Measurements from ENCODE around the gene OR1I1. TPM values are rescaled to one million over a fixed set of nuclear protein-coding genes. Genes with fewer than 3 reads are reported as not detected.
A peak's percentile ranks its signal among the peaks of the same experiment; 100 is the strongest.

The OR1I1 gene
- total and polyA plus RNA-seq, 12 donors, result not detected

GRCh38 chr19:15108845-15109767 is 27.1 kb downstream of the OR1I1 start:
- Histone ChIP-seq H3K4me1 (replicated peaks in 1 of 2) (peaks cover 0 to 5% of the 10 kb centered on the region in 2 donors), H3K9me3 (replicated peaks in 1 of 3) (no peaks in the 10 kb centered on the region), H3K27me3 (no peaks in the 10 kb centered on the region), H3K36me3 (replicated peaks in 1 of 2) (peaks cover 0 to 40% of the 10 kb centered on the region in 2 donors), H3K4me3 (peak overlapping the region in 1 of 4 donors; percentile 96), H3K27ac (peak overlapping the region in 1 of 5 donors; percentile 63)
- intact Hi-C loops (cut with DNase I), result no loop called here
- no peak for TF ChIP-seq CTCF (IDR thresholded peaks at IDR 0.05)
- no peak for DNase-seq
- WGBS, 4 donors, result 85 to 100% (median 90%) methylated on average over 1 to 21 of the region's 21 CpGs

- TF ChIP-seq CTCF (IDR thresholded peaks at IDR 0.05), result no peak
- TF ChIP-seq POLR2A (IDR thresholded peaks at IDR 0.05), result no peak
- Histone ChIP-seq H3K36me3 (replicated peaks in 1 of 2) (peaks cover 0 to 42% of the 10 kb centered on the region in 2 donors), H3K4me3 (no peak overlapping the region), H3K27ac (no peak overlapping the region), H3K27me3 (no peaks in the 10 kb centered on the region), H3K9me3 (replicated peaks in 1 of 3) (no peaks in the 10 kb centered on the region), H3K4me1 (replicated peaks in 1 of 2) (peaks cover 1 to 5% of the 10 kb centered on the region in 2 donors)
- 91 to 95% (median 93%) methylated on average over 4 to 49 of the region's 49 CpGs for WGBS, 4 donors
- DNase-seq, result no peak
- intact Hi-C loops (cut with DNase I), result no loop called here
Measured at GRCh38 chr19:15109768-15110417, 27.9 kb downstream of the OR1I1 start.

GRCh38 chr19:15110418-15110815 is 28.4 kb downstream of the OR1I1 start:
- no peak for TF ChIP-seq CTCF (IDR thresholded peaks at IDR 0.05)
- TF ChIP-seq POLR2A (IDR thresholded peaks at IDR 0.05), result no peak
- WGBS, 4 donors, result 89 to 98% (median 95%) methylated on average over 3 to 17 of the region's 17 CpGs
- peaks cover 0 to 47% of the 10 kb centered on the region in 2 donors for H3K36me3 ChIP-seq (replicated peaks in 1 of 2)
- H3K9me3 ChIP-seq (replicated peaks in 1 of 3), result no peaks in the 10 kb centered on the region
- no peak overlapping the region for H3K4me3 ChIP-seq
- H3K27ac ChIP-seq, result no peak overlapping the region
- no peaks in the 10 kb centered on the region for H3K27me3 ChIP-seq
- H3K4me1 ChIP-seq (replicated peaks in 1 of 2), result peaks cover 5 to 6% of the 10 kb centered on the region in 2 donors
- no peak for DNase-seq
- intact Hi-C loops (cut with DNase I), result no loop called here

GRCh38 chr19:15111758-15112157 is 29.7 kb downstream of the OR1I1 start:
- whole genome bisulfite sequencing, 4 donors, result 89 to 100% (median 97%) methylated on average over 1 of the region's 1 CpG
- H3K27ac ChIP-seq, result no peak overlapping the region
- no peaks in the 10 kb centered on the region for H3K27me3 ChIP-seq
- no peak for DNase-seq
- H3K36me3 ChIP-seq (replicated peaks in 1 of 2), result peaks cover 0 to 60% of the 10 kb centered on the region in 2 donors
- H3K9me3 ChIP-seq (replicated peaks in 1 of 3), result no peaks in the 10 kb centered on the region
- intact Hi-C loops (cut with DNase I), result no loop called here
- TF ChIP-seq POLR2A (IDR thresholded peaks at IDR 0.05) (no peak), CTCF (IDR thresholded peaks at IDR 0.05) (no peak)
- no peak overlapping the region for H3K4me3 ChIP-seq
- H3K4me1 ChIP-seq (replicated peaks in 1 of 2), result peaks cover 2 to 8% of the 10 kb centered on the region in 2 donors

Measured in adrenal gland (tissue), 12 donors.